T follicular helper cell (primary cell): ENCODE data around the gene RFXANK.
A peak's percentile ranks its signal among the peaks of the same experiment; 100 is the strongest.
"Not testable (repeated sequence)": the region's sequence is repeated elsewhere in the genome, so short reads cannot be mapped to it uniquely, and the experiment has no call there.

ENCODE experiments used
- DNase-seq: peaks from one replicate; pipeline ENCODE4 v3.0.0-alpha.2; 2020; ENCODE audit warnings: low read depth

Gene RFXANK

DNA sequence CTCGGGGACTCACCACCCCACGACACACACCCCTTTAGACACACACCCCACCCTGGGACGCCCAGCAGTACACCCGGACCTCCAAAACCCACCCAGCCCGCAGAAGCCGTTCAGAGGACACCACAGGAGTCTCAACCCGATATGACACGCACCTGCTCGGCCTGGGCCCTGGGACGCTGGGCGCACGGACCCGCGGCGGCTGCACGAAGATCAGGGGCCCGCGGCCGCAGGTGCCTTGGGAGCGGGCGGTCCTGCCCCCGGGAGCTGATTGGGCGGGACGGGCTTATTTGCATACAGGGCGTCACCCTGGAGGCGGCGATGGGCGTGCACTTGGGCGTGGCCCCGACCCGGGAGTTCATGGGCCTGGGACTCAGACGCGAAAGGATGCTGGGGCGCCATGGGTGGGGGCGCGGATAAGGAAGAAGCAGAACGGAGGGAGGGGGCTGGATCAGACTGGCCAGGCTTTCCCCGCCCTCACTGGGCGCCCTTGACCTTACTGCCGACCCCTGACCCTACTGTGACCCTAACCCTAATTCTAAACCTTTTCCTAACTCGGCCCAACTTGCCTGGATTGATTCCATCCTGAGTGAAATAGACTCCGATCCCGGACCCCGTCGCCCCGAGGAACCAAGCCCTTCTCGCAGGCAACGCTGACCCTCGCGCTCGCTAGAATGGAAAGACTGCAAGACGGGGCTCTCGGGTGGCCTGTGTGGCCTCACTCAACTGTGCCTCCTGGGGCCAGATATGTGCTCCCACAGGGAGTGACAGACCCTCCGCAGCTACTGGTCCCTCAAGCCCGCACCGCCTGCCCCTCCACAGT lies 21.8 kb upstream of the RFXANK start, which contains the start of gene MEF2B:
Gene MEF2B, minus strand, starts transcription at position 211 of the 820 bp plus-strand sequence. CDS start 19,528 bp downstream, outside the sequence.
- peak; percentile 73 for DNase-seq

DNA sequence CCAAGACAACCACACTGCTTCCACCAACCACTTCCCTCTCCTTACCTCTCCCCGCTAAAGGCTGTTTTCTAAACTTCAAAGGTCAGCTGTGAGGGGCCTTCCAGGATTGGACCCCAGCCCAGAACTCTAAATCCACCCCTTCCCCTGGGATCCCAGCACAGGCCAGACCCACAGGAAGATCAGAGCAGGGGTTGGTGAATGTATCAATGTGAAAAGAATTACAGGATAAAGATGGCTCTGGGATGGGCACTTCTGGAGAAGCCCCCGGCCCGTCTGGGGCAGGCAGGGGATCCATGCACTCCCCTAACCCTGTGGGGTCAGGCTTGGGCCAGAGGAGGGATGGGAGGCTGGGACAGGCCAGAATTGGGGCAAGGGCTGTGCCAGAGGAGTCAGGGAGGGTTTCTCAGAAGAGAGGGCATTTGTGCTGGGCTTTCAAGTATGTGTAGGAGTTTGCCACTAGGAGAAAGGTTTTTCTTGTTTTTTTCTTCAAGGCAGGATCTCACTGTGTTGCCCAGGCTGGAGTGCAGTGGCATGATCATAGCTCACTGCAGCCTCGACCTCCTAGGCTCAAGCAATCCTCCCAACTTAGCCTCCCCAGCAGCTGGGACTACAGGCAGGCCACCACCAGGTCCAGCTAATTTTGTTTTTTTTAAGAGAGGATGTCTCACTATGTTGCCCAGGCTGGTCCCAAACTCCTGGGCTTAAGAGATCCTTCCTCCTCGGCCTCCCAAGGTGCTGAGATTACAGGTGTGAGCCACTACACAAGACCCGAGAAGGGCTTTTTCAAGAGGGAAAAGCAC lies 21.0 kb upstream of the RFXANK start:
- no peak for DNase-seq

DNA sequence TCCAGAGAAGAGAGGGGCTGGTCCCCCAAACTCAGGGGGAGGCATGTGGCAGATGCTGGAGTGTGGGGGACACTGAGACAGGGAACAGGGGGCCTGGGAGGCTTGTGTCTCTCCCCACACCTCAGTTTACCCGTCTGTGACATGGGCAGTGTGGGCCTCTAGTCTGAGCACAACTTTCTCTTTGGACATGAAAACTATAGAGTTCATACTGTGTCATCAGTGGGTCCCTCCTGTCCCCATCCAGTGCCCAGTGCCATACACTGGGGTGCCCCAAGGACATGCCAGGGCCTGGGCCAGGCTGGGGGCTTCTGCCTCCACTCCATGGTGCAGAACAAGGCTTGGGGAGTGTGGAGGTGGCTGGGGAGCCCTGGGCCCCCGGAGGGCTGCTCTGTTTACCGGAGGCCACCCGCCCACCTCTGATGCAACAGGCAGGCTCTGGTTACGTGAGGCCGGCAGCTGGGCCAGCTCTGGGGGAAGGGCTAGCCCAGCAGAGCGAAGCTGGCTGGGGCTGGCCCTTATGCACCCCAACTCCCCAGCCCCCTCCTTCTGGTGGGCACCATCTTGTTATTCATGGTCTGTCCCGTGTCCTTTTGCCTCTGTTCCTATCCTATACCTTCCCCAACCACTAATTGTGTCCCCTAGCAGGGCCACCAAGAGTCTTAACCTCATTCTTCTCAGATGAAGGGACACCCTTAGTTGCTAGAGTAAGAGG lies 20.1 kb upstream of the RFXANK start:
- no peak for DNase-seq

DNA sequence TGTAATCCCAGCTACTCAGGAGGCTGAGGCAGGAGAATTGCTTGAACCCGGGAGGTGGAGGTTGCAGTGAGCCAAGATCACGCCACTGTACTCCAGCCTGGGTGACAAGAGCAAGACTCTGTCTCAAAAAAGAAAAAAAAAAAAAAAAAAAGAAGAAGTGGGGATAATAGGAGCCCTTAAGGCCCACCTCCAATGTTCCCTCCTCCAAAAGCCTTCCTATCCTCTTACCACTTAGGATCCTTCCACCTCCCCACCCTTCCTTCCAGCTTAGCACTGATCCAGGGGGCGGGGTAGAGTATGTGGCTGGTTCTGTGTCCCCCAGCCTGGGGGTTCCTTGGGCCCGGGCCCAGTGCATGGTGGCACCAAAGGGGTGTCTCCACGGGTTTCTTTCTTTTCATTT lies 18.8 kb upstream of the RFXANK start:
- not testable (repeated sequence) for DNase-seq

DNA sequence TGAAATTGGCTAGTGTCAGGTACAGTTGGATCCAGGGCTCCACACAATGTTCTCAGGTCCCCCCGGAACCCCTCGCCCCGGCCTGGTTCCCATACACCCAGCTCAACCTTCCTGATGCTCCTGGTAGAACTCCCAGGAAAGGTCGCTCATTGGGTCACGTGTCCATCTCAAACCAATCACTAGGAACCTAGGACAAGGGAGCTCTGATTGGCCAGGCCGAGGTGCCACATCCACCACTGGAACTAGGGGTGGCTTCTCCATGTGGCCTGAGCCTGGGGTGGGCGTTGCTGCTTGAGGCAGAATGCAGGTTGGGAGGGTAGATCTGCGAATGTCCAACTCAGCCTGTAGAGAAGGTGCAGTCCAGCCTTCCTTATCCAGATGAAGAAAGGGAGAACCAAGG lies 15.1 kb upstream of the RFXANK start:
- DNase-seq: no peak

DNA sequence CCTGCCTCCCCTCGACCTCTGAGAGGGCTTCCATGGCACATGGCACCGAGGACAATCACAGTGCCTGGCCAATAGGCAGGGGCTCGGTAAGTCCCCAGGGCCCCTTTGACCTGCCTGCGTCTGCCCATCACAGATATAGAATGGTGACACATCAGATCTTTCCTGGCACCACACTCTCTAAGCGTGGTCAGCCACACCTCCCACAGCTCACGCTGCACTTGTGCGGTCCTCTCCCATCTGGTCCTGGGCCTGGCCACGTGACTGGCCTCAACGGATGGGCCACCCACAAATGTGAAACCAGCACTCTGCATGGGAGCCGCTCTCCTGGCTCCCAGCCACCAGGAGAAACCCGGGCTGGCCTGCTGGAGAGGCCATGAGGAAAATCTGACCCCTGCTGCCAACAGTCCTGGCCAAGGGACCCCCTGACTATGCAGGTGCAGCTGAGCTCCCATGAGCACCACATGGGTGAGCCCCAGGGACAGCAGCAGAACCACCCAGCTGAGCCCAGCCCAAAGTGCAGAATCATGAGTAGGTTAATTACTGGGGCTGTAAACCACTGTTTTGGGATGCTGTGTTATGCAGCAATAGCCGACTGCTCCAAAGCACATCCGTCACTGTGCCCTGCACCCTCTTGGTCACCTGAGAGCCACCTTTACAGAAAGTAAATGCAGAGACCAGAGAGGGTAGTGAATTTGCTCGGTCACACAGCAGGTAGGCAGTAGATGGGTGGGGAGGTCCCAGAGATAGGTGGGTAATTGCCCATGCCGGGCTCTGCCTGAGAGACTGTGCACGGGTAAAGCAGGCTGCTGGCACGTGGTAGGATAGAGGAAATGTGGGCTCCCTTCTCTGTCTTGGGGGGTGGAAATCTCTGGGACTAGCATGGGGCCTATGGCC lies 12.3 kb upstream of the RFXANK start:
- DNase-seq: no peak

DNA sequence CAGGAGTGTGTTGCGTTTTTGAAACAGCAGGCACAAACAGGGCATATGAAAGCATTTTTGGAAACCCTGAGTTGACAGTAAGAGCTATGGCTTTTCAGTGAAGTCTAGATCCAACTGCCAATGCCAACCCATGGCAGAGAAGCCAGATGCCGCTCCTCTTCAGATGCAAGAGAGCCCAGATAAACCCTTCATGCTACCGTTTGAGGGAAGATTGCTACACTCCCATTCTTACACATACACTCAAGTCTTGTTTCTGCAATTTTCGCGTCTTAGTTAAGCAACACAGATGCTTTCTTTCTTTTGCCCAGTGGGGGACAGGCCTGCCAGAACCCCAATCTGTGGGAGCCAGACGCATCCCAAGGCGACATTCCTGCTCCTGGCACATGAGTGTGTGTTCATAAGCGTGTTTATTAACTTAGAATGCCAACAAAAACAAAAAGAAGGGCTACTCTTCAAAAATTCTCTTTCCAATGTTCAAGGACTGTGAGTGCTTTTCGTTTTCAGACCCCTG lies 10.5 kb upstream of the RFXANK start:
- no peak for DNase-seq

DNA sequence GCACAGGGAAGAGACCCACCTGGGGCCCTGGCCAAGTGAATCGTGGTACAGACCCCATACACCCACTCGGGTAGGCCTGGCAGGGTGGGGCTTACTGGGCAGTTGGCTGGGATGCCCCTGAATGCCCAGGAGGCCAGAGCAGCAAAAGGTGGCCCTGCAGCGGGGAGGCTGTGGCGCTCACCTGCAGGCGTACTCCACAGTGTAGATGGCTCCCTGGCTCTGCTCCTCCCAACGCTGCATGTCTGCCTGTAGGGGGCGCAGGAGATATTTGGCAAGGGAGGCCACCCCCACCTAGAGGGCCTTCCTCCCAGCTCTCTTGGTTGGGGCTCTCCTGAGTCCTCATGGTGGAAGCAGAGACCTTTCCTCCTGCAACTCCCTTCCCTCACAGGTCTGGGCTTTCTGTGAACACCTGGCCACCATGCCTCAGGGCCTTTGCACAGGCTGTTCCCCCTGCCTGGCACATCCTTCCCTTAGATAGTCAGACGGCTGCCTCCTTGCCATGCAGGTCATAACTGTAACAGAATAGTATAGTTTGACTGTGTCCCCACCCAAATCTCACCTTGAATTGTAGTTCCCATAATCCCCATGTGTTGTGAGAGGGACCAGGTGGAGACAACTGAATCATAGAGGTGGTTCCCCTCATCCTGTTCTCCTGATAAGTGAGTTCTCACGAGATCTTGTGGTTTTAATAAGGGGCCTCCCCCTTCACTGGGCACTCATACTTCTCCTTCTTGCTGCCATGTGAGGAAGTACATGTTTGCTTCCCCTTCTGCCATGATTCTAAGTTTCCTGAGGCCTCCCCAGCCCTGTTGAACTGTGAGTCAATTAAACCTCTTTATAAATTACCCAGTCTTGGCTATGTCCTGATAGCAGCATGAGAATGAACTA lies 6.0 kb upstream of the RFXANK start:
- peak; percentile 50 for DNase-seq

DNA sequence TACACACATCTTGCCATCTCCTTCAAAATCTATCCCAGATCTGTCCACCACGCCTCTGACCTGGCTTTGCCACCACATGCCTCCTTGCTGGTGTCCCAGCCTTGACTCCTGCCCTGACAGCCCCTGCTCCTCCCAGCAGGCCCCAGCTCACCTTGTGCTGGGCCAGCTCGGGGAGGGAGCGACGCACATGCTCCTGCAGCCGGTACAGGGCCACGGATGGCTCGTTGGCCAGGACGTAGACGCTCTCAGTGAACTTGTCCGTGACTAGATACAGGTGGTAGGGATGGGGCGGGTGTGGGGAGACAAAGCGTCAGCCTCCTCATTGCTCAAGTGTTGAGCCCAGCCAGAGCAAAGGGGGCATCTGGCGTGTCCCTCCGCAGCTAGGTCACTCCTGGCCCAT lies 5.3 kb upstream of the RFXANK start:
- no peak for DNase-seq

DNA sequence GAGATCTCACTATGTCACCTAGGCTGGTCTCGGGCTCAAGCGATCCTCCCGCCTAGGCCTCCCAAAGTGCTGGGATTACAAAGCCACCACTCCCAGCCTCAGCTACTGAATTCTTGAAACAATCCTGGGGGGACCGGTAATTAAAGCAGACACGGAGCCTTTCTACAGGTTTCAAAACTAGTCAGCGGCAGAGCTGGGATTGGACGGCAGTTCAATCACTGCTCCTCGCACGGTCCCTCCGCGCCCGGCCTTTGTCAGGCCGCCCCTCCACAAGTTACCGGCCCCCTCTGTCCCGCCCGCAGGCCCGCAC lies 335 bp upstream of the RFXANK start:
- no peak for DNase-seq

DNA sequence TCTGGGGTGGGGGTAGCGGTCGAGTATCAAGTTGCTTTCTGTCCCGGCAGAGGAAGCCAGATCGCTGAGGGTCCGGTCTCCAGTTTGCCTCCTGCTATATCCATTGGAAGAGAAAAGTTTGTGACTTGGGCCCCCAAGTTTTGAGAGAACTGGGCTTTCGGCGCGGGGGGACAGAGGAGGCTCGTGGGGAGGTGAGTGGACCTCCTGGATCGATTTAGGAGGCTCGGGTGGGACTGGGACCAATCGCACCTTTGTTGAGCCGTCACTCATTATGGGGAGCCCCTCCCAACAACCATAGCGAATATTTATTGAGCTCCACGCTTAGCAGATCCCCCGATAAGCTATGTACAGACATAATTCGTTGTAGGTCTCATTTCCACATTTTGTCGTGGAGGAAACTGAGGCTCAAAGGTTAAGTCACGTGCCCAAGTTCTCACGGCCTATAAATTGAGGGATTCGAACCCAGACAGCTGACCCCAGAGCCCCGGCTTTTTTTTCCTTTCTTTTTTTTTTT lies 909 bp downstream of the RFXANK start:
- no peak for DNase-seq

DNA sequence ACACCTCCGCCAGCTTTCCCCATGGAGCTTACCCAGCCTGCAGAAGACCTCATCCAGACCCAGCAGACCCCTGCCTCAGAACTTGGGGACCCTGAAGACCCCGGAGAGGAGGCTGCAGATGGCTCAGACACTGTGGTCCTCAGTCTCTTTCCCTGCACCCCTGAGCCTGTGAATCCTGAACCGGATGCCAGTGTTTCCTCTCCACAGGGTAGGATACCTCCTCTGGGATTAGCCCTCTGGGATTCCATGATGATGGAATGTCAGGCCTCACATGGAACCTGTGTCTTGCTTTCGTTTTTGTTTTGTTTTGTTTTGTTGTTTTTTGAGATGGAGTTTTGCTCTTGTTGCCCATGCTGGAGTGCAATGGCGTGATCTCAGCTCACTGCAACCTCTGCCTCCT lies 1.9 kb downstream of the RFXANK start:
- DNase-seq: no peak

DNA sequence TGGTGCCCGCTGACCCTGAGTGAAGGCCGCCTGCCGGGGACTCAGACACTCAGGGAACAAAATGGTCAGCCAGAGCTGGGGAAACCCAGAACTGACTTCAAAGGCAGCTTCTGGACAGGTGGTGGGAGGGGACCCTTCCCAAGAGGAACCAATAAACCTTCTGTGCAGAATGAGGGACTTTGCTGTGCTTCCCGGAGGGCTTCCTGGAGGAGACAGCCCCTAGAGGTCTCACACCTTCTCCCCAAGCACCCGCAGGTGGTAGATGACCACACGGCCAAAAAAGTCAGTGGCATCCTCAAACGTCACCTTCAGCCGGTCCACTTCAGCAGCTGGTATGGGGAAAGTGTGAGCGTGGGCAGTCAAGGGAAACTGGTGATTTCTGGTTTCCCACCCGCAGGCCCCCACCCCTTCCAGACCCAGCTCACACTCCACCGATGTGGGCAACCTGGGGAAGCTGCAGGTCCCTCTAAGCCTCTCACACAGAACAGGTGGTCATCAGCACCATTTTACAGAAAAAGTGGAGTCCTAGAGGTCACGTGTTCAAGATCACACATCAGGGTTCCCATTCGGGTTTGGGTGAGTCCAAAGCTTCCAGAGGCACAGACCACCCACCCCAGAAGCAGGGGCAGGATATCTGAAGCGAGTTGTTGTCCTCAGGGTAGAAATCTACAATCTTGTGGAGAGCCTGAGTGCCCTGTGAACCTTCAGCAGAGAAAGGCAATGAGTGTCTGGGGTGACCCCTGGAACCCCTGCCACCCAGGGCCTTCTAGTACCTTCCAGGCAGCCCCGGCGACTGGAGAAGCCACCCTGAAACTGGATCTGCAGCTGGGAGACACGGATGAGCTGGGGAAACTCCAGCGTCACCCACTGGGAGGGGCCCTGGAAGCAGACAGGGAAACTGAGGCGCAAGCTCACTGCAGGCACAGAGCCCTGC lies 9.9 kb downstream of the RFXANK start:
- no peak for DNase-seq

DNA sequence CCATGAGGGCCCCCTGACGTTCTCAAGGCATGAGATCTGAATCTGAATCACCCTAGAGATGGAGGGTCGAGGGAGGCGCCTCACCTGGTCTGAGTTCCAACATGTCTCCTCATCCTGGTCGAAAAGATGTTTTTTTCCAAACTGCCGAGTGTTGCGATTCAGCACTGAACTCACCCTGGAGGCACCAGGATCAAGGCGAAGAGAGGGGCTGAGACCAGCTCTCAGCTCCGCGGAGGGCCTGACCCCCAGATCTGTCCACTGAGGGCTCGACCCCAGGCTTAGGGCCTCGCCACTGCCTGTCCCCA lies 10.6 kb downstream of the RFXANK start:
- no peak for DNase-seq

DNA sequence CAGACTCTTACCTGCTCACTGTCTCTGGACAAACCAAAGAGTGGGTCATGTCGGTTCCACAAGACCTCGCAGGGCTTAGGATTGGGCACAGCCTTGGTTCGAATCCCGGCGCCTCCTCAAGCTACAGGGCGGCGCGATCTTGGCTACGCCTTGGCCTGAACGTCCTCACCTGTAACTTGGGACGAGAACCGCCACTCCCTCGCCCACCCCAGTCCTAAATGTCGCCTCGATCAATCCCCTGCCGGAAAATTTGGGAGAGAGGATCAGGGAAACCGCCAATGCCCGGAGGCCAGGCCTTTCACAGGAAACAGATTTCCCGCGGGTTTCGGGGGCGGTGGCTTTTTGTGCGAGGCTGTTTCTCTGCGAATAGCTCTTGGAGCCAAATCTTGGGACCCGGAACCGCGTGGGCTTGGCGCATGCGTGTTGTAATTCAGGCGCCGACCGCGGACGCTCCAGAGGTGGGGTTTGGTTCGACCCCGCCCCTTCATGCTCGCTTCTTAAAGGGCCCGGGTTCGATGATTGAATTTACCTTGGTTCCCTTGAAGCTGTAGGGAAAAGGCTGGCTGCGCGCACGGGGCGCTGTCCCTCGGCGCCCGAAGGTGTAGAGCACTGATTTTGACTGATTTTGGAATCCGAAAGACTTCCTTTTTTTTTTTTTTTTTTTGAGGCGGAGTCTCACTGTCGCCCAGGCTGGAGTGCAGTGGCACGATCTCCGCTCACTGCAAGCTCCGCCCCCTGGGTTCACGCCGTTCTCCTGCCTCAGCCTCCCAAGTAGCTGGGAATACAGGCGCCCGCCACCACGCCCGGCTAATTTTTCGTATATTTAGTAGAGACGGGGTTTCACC lies 11.2 kb downstream of the RFXANK start, which contains the start of gene NR2C2AP:
Gene NR2C2AP, minus strand, starts transcription at position 403 of the 845 bp plus-strand sequence. Its CDS starts 354 bp downstream, at position 49.
- DNase-seq: peak; percentile 86

DNA sequence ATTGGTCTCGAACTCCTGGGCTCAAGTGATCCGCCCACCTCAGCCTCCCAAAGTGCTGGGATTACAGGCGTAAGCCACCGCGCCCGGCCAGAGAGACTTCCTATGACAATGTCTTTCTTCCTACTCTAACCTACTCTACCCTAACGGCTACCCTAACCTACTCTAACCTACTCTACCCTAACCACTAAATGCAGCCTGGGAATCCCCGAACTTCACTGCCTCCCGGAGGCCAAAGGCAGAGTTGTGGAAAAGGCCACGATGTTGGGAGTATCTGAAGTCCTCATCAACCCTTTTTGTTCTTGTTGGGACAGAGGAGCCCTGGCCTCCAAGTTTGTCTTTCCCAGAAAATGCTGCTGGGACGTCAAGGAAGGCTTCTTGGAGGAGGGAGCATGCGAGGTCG lies 12.1 kb downstream of the RFXANK start:
- DNase-seq: no peak

DNA sequence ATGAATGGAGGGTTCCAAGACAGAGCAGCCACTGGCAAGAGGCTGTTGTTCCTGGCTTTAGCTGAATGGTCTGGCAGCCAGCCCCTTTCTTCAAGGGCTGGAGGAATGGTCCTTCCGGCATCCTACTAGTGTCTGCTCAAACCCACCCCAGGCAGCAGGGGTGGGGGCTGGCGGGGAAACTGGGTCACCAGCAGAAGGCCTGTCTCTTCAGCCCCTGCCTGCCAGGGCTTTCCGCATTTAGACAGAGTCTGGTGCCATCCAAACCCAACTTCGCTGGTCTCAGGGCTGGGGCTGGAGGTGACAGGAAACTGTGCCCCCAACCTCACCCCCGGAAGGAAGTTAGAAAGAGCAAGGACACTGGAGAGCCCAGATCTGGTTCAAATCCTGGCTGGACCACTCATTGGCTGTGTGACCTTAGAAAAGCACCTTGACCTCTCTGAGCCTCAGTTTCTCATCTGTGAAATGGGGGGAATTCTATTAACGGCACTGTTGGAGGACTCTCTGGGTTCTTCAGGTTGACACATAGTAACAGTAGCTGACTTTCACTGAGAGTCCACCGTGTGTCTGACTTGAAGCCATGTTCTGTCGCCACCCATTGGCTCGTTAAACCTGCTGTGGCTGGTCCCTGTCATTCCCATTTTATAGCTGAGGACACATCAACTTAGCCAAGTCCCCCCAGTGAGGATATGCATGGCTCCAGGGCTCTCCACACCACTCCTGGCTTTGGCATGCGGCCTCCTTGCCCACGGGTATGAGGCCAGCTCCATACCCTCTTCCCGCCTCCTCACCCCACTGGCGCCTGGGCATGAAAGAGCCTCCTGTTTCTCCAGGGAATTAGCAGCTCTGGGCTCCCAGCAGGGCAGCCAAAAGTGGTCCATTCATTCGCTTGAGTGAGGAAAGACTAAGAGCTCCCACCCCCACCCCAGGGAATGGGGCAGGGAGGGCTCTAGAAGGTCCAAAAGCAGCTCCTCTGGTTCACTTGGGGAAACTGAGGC lies 13.7 kb downstream of the RFXANK start:
- no peak for DNase-seq
